Panc1 (cell line): ENCODE results near the gene EHD3. TPM values are rescaled to one million over a fixed set of nuclear protein-coding genes. Genes with fewer than 3 reads are reported as not detected.

Experiments used
- ATAC-seq: fragments of 200-7000 bp; cut with Tn5 transposase; 2 replicates; pipeline ENCODE4 v1.9.1; 2020; ENCODE audit warnings: mild to moderate bottlenecking, moderate library complexity
- BruUV-seq: library from RNA; stranded (reverse); fragments of 400-500 nt; replicated peaks from 2 replicates; lab custom pipeline; 2021; lab: Mats Ljungman, UMichigan
- CTCF ChIA-PET: fragments of 300-600 bp; sonication (Branson Sonifier 250); formaldehyde crosslinking; loops from one replicate; lab custom pipeline; 2022; ENCODE audit warnings: antibody characterized with exemption; lab: Charles Lee
- POLR2A ChIA-PET: fragments of 300-600 bp; sonication (Branson Sonifier 250); formaldehyde crosslinking; loops from one replicate; lab custom pipeline; 2022; ENCODE audit warnings: antibody characterized with exemption; lab: Charles Lee
- DNase-seq: peaks from one replicate; pipeline ENCODE4 v3.0.0-alpha.2; 2010; ENCODE audit warnings: low read depth, low spot score
- H3K27ac ChIP-seq: 2 replicates; pipeline ENCODE4 v1.5.1; 2011; ENCODE audit warnings: mild to moderate bottlenecking, low read length, inconsistent platforms
- H3K27me3 ChIP-seq: fragments of 200-500 bp; sonication (Bioruptor generic); 2 replicates; pipeline ENCODE4 v1.6.0; 2014; ENCODE audit warnings: low read length, inconsistent platforms; ENCODE audit not compliant: control insufficient read depth, insufficient read depth
- H3K36me3 ChIP-seq: fragments of 200-500 bp; sonication (Bioruptor generic); 2 replicates; pipeline ENCODE4 v1.5.1; 2014; ENCODE audit warnings: inconsistent platforms, mild to moderate bottlenecking, low read length, moderate library complexity; ENCODE audit not compliant: control insufficient read depth, insufficient read depth
- H3K4me1 ChIP-seq: 2 replicates; pipeline ENCODE4 v1.5.1; 2011; ENCODE audit warnings: inconsistent platforms, mild to moderate bottlenecking, low read length, moderate library complexity; ENCODE audit not compliant: control insufficient read depth, insufficient read depth
- H3K4me3 ChIP-seq, 2 experiments: 2 replicates each; pipeline ENCODE4 v1.5.1; 2011 to 2012; ENCODE audit warnings: low read depth in 2 of 2, low read length in 2 of 2, mild to moderate bottlenecking in 2 of 2, inconsistent platforms in 1 of 2, moderate library complexity in 1 of 2
- H3K9me3 ChIP-seq: fragments of 200-500 bp; sonication (Bioruptor generic); 2 replicates; pipeline ENCODE4 v1.5.1; 2014; ENCODE audit warnings: low read depth, mild to moderate bottlenecking, inconsistent platforms, low read length, moderate library complexity; ENCODE audit not compliant: control insufficient read depth, insufficient read depth
- POLR2AphosphoS5 ChIP-seq: IDR thresholded peaks from 2 replicates; pipeline ENCODE4 v1.6.1; 2012; ENCODE audit warnings: mild to moderate bottlenecking, low read depth, low read length, moderate library complexity
- SIN3A ChIP-seq: IDR thresholded peaks from 2 replicates; pipeline ENCODE4 v1.6.1; 2012; ENCODE audit warnings: low read depth, mild to moderate bottlenecking, low read length, moderate library complexity, borderline replicate concordance; ENCODE audit not compliant: insufficient read depth
- TCF7L2 ChIP-seq: IDR thresholded peaks from 2 replicates; pipeline ENCODE4 v1.6.1; 2011; ENCODE audit warnings: mild to moderate bottlenecking, low read depth, low read length, inconsistent platforms
- in situ Hi-C: cut with HindIII; loops from 2 replicates; pipeline ENCODE4 v1.10.0; 2016; ENCODE audit warnings: low sequenced_read_pairs, low pct_unique_long_range_greater_than_20kb
- intact Hi-C: fragments of 100-400 bp; cut with micrococcal nuclease; formaldehyde crosslinking; loops from one replicate; pipeline ENCODE4 v1.10.0; 2022; ENCODE audit not compliant: unreplicated experiment
- total RNA-seq: library from RNA; stranded (reverse); gene quantifications from one replicate; pipeline ENCODE4 v1.2.1, GENCODE V29; 2021; ENCODE audit not compliant: unreplicated experiment
- TF ChIP-seq, protein P1 (sequence below), 2 experiments: IDR thresholded peaks; 2 replicates each; pipeline ENCODE4 v1.6.1; 2011 to 2012; ENCODE audit warnings: low read depth in 2 of 2, control low read depth in 1 of 2, low read length in 1 of 2, mild to moderate bottlenecking in 1 of 2, moderate library complexity in 1 of 2; ENCODE audit not compliant: insufficient read depth in 1 of 2
- TF ChIP-seq, protein P2 (sequence below): fragments of 450-650 bp; IDR thresholded peaks from 2 replicates; pipeline ENCODE4 v1.5.1; 2017; ENCODE audit warnings: mild to moderate bottlenecking

EHD3 gene
- total RNA-seq, 1 experiment from 2014 or later = 2.6 TPM

DNA sequence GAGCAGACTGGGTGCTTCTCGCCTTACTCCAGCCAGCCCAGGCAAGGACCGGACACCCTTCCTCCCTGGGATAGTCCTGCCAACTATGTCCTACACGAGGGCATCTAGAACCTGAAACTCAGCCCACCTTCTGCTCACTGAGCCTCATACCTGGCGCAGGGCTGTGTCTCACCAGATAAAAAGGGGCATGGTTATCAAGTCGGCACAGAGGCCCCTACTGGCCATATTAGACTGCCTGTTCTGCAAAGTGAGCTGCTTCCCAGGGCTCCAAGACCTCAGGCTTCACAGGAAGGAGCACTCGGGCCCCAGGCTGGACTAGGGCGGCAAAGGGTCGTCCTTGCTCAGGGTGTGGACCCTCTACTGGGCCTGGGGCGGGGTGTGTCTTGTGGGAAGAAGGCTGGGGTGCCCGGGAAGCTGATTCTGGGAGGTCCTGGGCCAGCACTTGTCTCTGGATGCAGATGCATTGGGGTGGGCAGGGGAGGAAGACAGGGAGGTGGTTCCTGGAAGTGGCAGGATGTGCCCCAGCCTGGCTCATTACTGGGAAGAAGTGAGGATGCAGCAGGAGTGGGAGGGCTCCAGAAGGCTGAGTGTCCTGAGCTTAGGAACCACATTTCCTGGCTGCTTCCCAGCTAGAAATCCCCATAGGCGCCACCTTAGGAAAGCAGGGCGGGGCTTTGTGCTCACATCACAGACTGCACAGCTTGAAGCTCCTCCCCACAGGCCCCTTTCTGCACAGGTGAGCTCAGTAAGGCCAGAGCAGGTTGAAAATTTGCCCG is 19.6 kb downstream of the EHD3 start:
- H3K36me3 ChIP-seq = no peaks in the 10 kb centered on the region
- H3K27ac ChIP-seq = no peak overlapping the region
- no peak for ATAC-seq
- H3K4me1 ChIP-seq = no peaks in the 10 kb centered on the region
- H3K9me3 ChIP-seq = no peaks in the 10 kb centered on the region
- no TSS peak for BruUV-seq
- H3K27me3 ChIP-seq = no peaks in the 10 kb centered on the region
- DNase-seq = no peak
- intact Hi-C loops = no loop called here
- POLR2A ChIA-PET = no interaction called here
- no peak overlapping the region for H3K4me3 ChIP-seq
- CTCF ChIA-PET = no interaction called here
- in situ Hi-C loops = no loop called here
- TF ChIP-seq SIN3A = no peak
- no peak for TF ChIP-seq TCF7L2
- no peak for TF ChIP-seq POLR2AphosphoS5
- TF ChIP-seq, protein P1, sequence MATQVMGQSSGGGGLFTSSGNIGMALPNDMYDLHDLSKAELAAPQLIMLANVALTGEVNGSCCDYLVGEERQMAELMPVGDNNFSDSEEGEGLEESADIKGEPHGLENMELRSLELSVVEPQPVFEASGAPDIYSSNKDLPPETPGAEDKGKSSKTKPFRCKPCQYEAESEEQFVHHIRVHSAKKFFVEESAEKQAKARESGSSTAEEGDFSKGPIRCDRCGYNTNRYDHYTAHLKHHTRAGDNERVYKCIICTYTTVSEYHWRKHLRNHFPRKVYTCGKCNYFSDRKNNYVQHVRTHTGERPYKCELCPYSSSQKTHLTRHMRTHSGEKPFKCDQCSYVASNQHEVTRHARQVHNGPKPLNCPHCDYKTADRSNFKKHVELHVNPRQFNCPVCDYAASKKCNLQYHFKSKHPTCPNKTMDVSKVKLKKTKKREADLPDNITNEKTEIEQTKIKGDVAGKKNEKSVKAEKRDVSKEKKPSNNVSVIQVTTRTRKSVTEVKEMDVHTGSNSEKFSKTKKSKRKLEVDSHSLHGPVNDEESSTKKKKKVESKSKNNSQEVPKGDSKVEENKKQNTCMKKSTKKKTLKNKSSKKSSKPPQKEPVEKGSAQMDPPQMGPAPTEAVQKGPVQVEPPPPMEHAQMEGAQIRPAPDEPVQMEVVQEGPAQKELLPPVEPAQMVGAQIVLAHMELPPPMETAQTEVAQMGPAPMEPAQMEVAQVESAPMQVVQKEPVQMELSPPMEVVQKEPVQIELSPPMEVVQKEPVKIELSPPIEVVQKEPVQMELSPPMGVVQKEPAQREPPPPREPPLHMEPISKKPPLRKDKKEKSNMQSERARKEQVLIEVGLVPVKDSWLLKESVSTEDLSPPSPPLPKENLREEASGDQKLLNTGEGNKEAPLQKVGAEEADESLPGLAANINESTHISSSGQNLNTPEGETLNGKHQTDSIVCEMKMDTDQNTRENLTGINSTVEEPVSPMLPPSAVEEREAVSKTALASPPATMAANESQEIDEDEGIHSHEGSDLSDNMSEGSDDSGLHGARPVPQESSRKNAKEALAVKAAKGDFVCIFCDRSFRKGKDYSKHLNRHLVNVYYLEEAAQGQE (IDR thresholded peaks at IDR 0.05; ENCODE audit: insufficient read depth in 1 of 2, low read depth in 2 of 2, low read length in 1 of 2) = no peak
- TF ChIP-seq, protein P2, sequence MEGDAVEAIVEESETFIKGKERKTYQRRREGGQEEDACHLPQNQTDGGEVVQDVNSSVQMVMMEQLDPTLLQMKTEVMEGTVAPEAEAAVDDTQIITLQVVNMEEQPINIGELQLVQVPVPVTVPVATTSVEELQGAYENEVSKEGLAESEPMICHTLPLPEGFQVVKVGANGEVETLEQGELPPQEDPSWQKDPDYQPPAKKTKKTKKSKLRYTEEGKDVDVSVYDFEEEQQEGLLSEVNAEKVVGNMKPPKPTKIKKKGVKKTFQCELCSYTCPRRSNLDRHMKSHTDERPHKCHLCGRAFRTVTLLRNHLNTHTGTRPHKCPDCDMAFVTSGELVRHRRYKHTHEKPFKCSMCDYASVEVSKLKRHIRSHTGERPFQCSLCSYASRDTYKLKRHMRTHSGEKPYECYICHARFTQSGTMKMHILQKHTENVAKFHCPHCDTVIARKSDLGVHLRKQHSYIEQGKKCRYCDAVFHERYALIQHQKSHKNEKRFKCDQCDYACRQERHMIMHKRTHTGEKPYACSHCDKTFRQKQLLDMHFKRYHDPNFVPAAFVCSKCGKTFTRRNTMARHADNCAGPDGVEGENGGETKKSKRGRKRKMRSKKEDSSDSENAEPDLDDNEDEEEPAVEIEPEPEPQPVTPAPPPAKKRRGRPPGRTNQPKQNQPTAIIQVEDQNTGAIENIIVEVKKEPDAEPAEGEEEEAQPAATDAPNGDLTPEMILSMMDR = no peak

DNA sequence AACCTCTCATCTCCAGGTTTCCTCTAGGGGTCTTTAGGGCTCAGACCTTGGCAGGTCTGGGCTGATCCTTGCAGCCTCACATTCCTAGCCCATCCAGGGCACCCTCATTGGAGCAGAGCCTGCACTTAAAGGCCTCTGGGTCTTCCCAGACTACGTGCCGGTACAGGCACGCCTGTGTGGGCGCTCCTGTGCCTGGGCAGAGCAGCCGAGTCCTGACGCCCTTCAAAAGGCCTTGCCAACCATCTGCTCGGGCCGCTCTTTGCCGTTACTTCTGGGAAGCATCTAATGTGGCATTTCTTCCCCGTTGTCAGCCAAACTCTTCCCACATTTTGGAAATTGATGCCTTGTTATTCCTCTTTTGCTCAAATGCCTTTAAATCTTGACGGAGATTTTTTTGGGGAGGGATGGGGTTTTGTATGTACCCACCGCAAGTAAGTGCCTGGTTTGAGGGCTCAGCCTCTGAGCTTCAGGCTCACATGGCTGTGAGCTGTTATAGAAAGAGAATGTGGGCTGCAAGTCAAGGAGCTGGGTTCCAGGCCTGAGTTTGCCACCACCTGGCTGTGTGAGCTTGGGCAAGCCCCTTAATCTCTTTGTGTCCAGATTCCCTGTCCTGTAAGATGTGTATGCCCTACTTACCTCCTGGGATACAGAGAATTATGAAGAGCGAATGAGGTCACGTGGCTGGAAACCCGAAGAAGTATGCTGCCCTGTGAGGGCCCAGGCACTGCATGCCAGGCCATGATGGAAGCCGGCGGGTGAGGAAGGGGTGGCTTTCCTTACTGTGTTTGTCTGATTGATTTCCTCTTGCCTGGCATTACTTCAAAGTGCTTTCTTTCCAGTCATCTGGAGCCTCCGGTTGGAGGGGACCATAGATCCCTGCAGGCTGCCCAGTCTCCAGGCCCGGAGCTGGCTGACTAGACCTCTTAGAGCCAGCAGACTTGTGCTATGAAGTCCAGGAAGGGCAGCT is 20.6 kb downstream of the EHD3 start:
- BruUV-seq = no TSS peak

More for the DNA sequence above, 20.6 kb downstream of the EHD3 start:
- ChIA-PET POLR2A (no interaction called here), CTCF (no interaction called here)
- in situ Hi-C loops = no loop called here
- Histone ChIP-seq H3K36me3 (no peaks in the 10 kb centered on the region), H3K4me3 (no peak overlapping the region), H3K27me3 (no peaks in the 10 kb centered on the region), H3K9me3 (no peaks in the 10 kb centered on the region), H3K27ac (no peak overlapping the region), H3K4me1 (no peaks in the 10 kb centered on the region)
- no peak for DNase-seq
- intact Hi-C loops = no loop called here
- no peak for ATAC-seq
- no peak for TF ChIP-seq POLR2AphosphoS5
- TF ChIP-seq SIN3A = no peak
- TF ChIP-seq, protein P2 = no peak
- TF ChIP-seq, protein P1 (IDR thresholded peaks at IDR 0.05; ENCODE audit: insufficient read depth in 1 of 2, low read depth in 2 of 2, low read length in 1 of 2) = no peak
- TF ChIP-seq TCF7L2 = no peak
